Panc1 (cell line): ENCODE measurements around the gene HSPA12A.

Source experiments
- TCF7L2 ChIP-seq: IDR thresholded peaks from 2 replicates; pipeline ENCODE4 v1.6.1; 2011; ENCODE audit warnings: mild to moderate bottlenecking, low read depth, low read length, inconsistent platforms
- TF ChIP-seq, protein P1 (sequence below): fragments of 450-650 bp; IDR thresholded peaks from 2 replicates; pipeline ENCODE4 v1.5.1; 2017; ENCODE audit warnings: mild to moderate bottlenecking
- TF ChIP-seq, protein P2 (sequence below), 2 experiments: IDR thresholded peaks; 2 replicates each; pipeline ENCODE4 v1.6.1; 2011 to 2012; ENCODE audit warnings: low read depth in 2 of 2, control low read depth in 1 of 2, low read length in 1 of 2, mild to moderate bottlenecking in 1 of 2, moderate library complexity in 1 of 2; ENCODE audit not compliant: insufficient read depth in 1 of 2

- TF ChIP-seq, protein P1, sequence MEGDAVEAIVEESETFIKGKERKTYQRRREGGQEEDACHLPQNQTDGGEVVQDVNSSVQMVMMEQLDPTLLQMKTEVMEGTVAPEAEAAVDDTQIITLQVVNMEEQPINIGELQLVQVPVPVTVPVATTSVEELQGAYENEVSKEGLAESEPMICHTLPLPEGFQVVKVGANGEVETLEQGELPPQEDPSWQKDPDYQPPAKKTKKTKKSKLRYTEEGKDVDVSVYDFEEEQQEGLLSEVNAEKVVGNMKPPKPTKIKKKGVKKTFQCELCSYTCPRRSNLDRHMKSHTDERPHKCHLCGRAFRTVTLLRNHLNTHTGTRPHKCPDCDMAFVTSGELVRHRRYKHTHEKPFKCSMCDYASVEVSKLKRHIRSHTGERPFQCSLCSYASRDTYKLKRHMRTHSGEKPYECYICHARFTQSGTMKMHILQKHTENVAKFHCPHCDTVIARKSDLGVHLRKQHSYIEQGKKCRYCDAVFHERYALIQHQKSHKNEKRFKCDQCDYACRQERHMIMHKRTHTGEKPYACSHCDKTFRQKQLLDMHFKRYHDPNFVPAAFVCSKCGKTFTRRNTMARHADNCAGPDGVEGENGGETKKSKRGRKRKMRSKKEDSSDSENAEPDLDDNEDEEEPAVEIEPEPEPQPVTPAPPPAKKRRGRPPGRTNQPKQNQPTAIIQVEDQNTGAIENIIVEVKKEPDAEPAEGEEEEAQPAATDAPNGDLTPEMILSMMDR, result no peak
- TF ChIP-seq TCF7L2, result no peak
- TF ChIP-seq, protein P2, sequence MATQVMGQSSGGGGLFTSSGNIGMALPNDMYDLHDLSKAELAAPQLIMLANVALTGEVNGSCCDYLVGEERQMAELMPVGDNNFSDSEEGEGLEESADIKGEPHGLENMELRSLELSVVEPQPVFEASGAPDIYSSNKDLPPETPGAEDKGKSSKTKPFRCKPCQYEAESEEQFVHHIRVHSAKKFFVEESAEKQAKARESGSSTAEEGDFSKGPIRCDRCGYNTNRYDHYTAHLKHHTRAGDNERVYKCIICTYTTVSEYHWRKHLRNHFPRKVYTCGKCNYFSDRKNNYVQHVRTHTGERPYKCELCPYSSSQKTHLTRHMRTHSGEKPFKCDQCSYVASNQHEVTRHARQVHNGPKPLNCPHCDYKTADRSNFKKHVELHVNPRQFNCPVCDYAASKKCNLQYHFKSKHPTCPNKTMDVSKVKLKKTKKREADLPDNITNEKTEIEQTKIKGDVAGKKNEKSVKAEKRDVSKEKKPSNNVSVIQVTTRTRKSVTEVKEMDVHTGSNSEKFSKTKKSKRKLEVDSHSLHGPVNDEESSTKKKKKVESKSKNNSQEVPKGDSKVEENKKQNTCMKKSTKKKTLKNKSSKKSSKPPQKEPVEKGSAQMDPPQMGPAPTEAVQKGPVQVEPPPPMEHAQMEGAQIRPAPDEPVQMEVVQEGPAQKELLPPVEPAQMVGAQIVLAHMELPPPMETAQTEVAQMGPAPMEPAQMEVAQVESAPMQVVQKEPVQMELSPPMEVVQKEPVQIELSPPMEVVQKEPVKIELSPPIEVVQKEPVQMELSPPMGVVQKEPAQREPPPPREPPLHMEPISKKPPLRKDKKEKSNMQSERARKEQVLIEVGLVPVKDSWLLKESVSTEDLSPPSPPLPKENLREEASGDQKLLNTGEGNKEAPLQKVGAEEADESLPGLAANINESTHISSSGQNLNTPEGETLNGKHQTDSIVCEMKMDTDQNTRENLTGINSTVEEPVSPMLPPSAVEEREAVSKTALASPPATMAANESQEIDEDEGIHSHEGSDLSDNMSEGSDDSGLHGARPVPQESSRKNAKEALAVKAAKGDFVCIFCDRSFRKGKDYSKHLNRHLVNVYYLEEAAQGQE (IDR thresholded peaks at IDR 0.05; ENCODE audit: insufficient read depth in 1 of 2, low read depth in 2 of 2, low read length in 1 of 2), result no peak
These were observed 43.3 kb downstream of the HSPA12A start for GRCh38 chr10:116699049-116699448.
